ENCODE results near the gene SLC12A7. TPM values are rescaled to one million over a fixed set of nuclear protein-coding genes. Genes with fewer than 3 reads are reported as not detected.
A peak's percentile ranks its signal among the peaks of the same experiment; 100 is the strongest.
"Not testable (repeated sequence)": the region's sequence is repeated elsewhere in the genome, so short reads cannot be mapped to it uniquely, and the experiment has no call there.

Gene SLC12A7
- total and polyA plus RNA-seq, 7 donors = 2.3 to 22.0 (median 4.5) TPM

DNA sequence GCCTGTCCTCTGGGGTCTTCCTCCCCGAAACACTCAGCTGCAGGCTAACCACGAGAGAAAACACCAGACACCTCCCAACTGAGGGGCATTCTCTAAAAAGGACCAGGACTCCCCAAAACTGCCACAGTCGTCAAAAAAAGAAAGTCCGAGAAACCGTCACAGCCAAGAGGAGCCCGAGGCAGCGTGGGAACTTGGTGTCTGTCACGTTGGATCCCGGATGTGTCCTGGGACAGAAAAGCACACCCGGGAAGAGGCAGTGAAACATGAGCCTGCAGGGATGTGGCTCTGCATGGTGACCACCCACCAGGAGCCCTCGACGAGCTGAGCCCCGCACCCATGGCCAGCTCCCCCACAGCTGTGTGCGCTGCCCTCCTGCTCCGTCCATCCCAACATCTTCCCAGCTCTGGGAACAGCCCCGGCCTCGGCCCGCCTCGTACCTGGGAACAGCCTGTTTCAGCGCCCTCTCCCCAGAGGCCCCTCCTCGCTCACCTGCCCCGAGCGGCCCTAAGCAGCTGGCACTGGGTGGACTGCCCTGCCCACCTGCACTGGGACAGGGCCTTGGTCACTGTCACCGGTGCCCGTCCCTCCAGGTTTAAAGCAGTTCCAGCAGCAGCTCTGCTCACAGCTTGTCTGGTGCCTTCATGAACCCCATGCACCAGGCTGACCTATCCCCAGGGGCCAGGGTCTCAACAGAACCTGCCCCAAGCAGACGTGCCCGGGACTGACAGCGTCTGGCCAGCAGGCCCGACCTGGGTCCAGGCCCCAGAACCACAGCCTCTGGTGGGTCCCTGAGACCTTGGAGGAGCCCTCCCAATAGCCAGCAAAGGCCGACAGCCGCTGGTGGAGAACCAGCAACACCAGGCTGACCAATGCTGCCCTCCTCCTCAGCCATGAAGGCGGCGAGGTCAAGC lies 10.9 kb downstream of the SLC12A7 start:
- DNase-seq (no peak), ATAC-seq (no peak)
- Histone ChIP-seq H3K9me3 (no peaks in the 10 kb centered on the region), H3K4me1 (peaks cover 24% of the 10 kb centered on the region), H3K36me3 (ENCODE audit: insufficient read depth in 1 of 2, low read depth in 1 of 2) (no peaks in the 10 kb centered on the region), H3K27me3 (ENCODE audit: insufficient read depth in 3 of 3, low read length in 2 of 3) (peaks cover 0 to 4% (median 0%) of the 10 kb centered on the region in 3 donors), H3K27ac (no peak overlapping the region), H3K4me3 (no peak overlapping the region)
- TF ChIP-seq, protein P1, sequence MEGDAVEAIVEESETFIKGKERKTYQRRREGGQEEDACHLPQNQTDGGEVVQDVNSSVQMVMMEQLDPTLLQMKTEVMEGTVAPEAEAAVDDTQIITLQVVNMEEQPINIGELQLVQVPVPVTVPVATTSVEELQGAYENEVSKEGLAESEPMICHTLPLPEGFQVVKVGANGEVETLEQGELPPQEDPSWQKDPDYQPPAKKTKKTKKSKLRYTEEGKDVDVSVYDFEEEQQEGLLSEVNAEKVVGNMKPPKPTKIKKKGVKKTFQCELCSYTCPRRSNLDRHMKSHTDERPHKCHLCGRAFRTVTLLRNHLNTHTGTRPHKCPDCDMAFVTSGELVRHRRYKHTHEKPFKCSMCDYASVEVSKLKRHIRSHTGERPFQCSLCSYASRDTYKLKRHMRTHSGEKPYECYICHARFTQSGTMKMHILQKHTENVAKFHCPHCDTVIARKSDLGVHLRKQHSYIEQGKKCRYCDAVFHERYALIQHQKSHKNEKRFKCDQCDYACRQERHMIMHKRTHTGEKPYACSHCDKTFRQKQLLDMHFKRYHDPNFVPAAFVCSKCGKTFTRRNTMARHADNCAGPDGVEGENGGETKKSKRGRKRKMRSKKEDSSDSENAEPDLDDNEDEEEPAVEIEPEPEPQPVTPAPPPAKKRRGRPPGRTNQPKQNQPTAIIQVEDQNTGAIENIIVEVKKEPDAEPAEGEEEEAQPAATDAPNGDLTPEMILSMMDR (IDR thresholded peaks at IDR 0.05) = no peak
- WGBS, 3 donors = 84 to 86% (median 86%) methylated on average over 33 of the region's 33 CpGs
- intact Hi-C loops (cut with DNase I) = no loop called here

GRCh38 chr5:1099926-1100663 lies 11.8 kb downstream of the SLC12A7 start:
- DNase-seq = no peak
- H3K27me3 ChIP-seq (ENCODE audit: insufficient read depth in 3 of 3, low read length in 2 of 3) = peaks cover 0 to 6% (median 4%) of the 10 kb centered on the region in 3 donors
- H3K4me1 ChIP-seq = peaks cover 24% of the 10 kb centered on the region
- no peak overlapping the region for H3K4me3 ChIP-seq
- ATAC-seq = no peak
- WGBS, 3 donors = 84 to 90% (median 89%) methylated on average over 48 of the region's 48 CpGs
- no peak overlapping the region for H3K27ac ChIP-seq
- intact Hi-C loops (cut with DNase I) = no loop called here
- TF ChIP-seq, protein P1 (IDR thresholded peaks at IDR 0.05) = no peak
- H3K9me3 ChIP-seq = no peaks in the 10 kb centered on the region
- no peaks in the 10 kb centered on the region for H3K36me3 ChIP-seq (ENCODE audit: insufficient read depth in 1 of 2, low read depth in 1 of 2)

- Histone ChIP-seq H3K27me3 (ENCODE audit: insufficient read depth in 3 of 3, low read length in 2 of 3) (peaks cover 0 to 13% (median 5%) of the 10 kb centered on the region in 3 donors), H3K9me3 (no peaks in the 10 kb centered on the region), H3K36me3 (ENCODE audit: insufficient read depth in 1 of 2, low read depth in 1 of 2) (no peaks in the 10 kb centered on the region), H3K27ac (no peak overlapping the region), H3K4me1 (peaks cover 17% of the 10 kb centered on the region), H3K4me3 (no peak overlapping the region)
- 81 to 87% (median 85%) methylated on average over 26 to 28 of the region's 28 CpGs for WGBS, 3 donors
- intact Hi-C loops (cut with DNase I) = no loop called here
- TF ChIP-seq, protein P1 (IDR thresholded peaks at IDR 0.05) = no peak
- ATAC-seq (peak in 1 of 4 donors; percentile 36), DNase-seq (no peak)
These were observed 12.8 kb downstream of the SLC12A7 start for GRCh38 chr5:1098986-1099597.

DNA sequence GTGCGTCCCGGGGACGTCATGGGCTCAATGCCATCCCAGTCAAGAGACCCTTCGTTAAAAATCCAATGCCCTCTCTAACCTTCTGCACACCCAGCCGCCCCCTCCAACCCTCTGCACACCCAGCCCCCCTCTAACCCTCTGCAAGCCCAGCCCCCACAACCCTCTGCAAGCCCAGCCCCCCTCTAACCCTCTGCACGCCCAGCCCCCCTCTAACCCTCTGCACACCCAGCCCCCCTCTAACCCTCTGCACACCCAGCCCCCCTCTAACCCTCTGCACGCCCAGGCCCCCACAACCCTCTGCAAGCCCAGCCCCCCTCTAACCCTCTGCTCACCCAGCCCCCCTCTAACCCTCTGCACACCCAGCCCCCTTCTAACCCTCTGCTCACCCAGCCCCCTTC lies 13.9 kb downstream of the SLC12A7 start:
- H3K9me3 ChIP-seq; DNase-seq; H3K27ac ChIP-seq; H3K4me3 ChIP-seq; ATAC-seq; H3K4me1 ChIP-seq; intact Hi-C loops (cut with DNase I); H3K36me3 ChIP-seq (ENCODE audit: insufficient read depth in 1 of 2, low read depth in 1 of 2): not testable (repeated sequence)
- H3K27me3 ChIP-seq (ENCODE audit: insufficient read depth in 3 of 3, low read length in 2 of 3) = peaks cover 0 to 18% (median 5%) of the 10 kb centered on the region in 3 donors
- WGBS, 3 donors = 71 to 80% (median 77%) methylated on average over 7 of the region's 7 CpGs
